ENCODE results near the gene PDCD6IP. TPM values are rescaled to one million over a fixed set of nuclear protein-coding genes. Genes with fewer than 3 reads are reported as not detected.

PDCD6IP gene
- total and polyA plus RNA-seq, 12 donors, result 38.2 to 246 (median 116) TPM

GRCh38 chr3:33908250-33908851 is 109.9 kb downstream of the PDCD6IP start:
- intact Hi-C loops (cut with DNase I), result no loop called here
- no peak for DNase-seq
- H3K4me3 ChIP-seq, result no peak overlapping the region
- no peak overlapping the region for H3K27ac ChIP-seq
- H3K36me3 ChIP-seq (replicated peaks in 1 of 2), result no peaks in the 10 kb centered on the region
- no peaks in the 10 kb centered on the region for H3K9me3 ChIP-seq (replicated peaks in 1 of 3)
- no peaks in the 10 kb centered on the region for H3K4me1 ChIP-seq (replicated peaks in 1 of 2)
- TF ChIP-seq CTCF (IDR thresholded peaks at IDR 0.05), result no peak
- TF ChIP-seq POLR2A (IDR thresholded peaks at IDR 0.05), result no peak
- 50 to 69% (median 56%) methylated on average over 4 of the region's 4 CpGs for WGBS, 4 donors
- no peaks in the 10 kb centered on the region for H3K27me3 ChIP-seq

- H3K9me3 ChIP-seq (replicated peaks in 1 of 3), result no peaks in the 10 kb centered on the region
- intact Hi-C loops (cut with DNase I), result no loop called here
- WGBS, 4 donors, result 73 to 82% (median 78%) methylated on average over 5 of the region's 5 CpGs
Observed at GRCh38 chr3:33909547-33909946, 111.1 kb downstream of the PDCD6IP start.

GRCh38 chr3:33910031-33910430 is 111.6 kb downstream of the PDCD6IP start:
- no peaks in the 10 kb centered on the region for H3K4me1 ChIP-seq (replicated peaks in 1 of 2)
- intact Hi-C loops (cut with DNase I), result no loop called here
- H3K4me3 ChIP-seq, result no peak overlapping the region
- WGBS, 4 donors, result 79 to 81% (median 81%) methylated on average over 2 of the region's 2 CpGs
- H3K27me3 ChIP-seq, result no peaks in the 10 kb centered on the region
- TF ChIP-seq POLR2A (IDR thresholded peaks at IDR 0.05), result no peak
- no peak for TF ChIP-seq CTCF (IDR thresholded peaks at IDR 0.05)
- no peaks in the 10 kb centered on the region for H3K36me3 ChIP-seq (replicated peaks in 1 of 2)
- no peaks in the 10 kb centered on the region for H3K9me3 ChIP-seq (replicated peaks in 1 of 3)
- no peak for DNase-seq
- H3K27ac ChIP-seq, result no peak overlapping the region

More at GRCh38 chr3:33909547-33909946, 111.1 kb downstream of the PDCD6IP start:
- no peak for DNase-seq
- Histone ChIP-seq H3K36me3 (replicated peaks in 1 of 2) (no peaks in the 10 kb centered on the region), H3K27ac (no peak overlapping the region), H3K4me1 (replicated peaks in 1 of 2) (no peaks in the 10 kb centered on the region), H3K27me3 (no peaks in the 10 kb centered on the region), H3K4me3 (no peak overlapping the region)
- TF ChIP-seq CTCF (IDR thresholded peaks at IDR 0.05) (no peak), POLR2A (IDR thresholded peaks at IDR 0.05) (no peak)

- WGBS, 4 donors, result 73 to 92% (median 82%) methylated on average over 4 of the region's 4 CpGs
- intact Hi-C loops (cut with DNase I), result no loop called here
Observed at GRCh38 chr3:33911525-33912322, 113.3 kb downstream of the PDCD6IP start.

More at GRCh38 chr3:33911525-33912322, 113.3 kb downstream of the PDCD6IP start:
- Histone ChIP-seq H3K36me3 (replicated peaks in 1 of 2) (no peaks in the 10 kb centered on the region), H3K4me1 (replicated peaks in 1 of 2) (no peaks in the 10 kb centered on the region), H3K27me3 (no peaks in the 10 kb centered on the region), H3K4me3 (no peak overlapping the region), H3K27ac (no peak overlapping the region), H3K9me3 (replicated peaks in 1 of 3) (no peaks in the 10 kb centered on the region)
- no peak for DNase-seq
- TF ChIP-seq POLR2A (IDR thresholded peaks at IDR 0.05), result no peak
- TF ChIP-seq CTCF (IDR thresholded peaks at IDR 0.05), result no peak

Measured in adrenal gland (tissue), 12 donors.